ENCODE measurements around the gene IPO8.
"Not testable (repeated sequence)": the region's sequence is repeated elsewhere in the genome, so short reads cannot be mapped to it uniquely, and the experiment has no call there.

IPO8 gene

DNA sequence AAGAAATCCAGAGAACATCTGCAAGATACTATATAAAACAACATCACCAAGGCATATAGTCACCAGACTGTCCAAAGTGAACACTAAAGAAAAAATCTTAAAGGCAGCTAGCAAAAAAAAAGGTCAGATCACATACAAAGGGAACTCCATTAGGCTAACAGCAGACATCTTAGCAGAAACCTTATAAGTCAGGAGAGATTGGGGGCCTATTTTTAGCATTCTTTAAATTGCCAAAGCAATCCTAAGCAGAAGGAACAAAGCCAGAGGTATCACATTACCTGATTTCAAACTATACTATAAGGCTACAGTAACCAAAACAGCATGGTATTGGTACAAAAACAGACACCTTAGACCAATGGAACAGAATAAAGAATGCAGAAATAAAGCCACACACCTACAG is 92.5 kb downstream of the IPO8 start:
- no peak for DNase-seq

DNA sequence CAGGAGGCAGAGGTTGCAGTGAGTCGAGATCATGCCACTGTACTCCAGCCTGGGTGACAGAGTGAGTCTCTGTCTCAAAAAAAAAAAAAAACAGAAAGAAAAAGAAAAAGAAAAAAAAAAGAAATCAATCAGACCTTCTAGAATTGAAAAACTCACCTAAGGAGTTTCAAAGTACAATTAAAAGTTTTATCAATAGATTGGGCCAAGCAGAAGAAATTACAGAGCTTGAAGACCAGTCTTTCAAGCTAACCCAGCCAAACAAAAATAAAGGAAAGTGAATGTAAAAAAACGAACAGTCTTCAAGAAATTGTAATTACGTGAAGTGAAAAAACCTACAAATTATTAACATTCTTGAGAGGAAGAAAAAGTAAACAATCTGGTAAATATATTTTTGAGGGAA is 93.0 kb downstream of the IPO8 start:
- no peak for DNase-seq

DNA sequence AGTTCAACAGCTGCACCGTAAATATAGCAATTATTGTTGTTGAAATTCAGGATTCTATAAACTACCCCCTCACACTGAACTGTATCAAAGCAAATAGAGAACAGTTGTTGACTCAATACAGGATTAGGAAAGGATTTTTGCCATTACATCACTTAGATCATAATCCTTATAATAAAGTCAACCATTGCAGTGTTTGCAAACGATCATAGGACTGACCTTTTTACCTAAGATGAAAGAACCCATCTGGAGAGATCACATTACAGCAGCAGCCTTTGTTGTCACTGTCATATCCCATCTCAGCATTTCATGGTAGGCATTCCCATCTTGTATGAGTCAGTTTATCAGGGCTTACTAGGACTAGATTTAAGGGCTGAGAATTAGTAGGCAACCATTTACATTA is 96.1 kb downstream of the IPO8 start:
- no peak for DNase-seq

DNA sequence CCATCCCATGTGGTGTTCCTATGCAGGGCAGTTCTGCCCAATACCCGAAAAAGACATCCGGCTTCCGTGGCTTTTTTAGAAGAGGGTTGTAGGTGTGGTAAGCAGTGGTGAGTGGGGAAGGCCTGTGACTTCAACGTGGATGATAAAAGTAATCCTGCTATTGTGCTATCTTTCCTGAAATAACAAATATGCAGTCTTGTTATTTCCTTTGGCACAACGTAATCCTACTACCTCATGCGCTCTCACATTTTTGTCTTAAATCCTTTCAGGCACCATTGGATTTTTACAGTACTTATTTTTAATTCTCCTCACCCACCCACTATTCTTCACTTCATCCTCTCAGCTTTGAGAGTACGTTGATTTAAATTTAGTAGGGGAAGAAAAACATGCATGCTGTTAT is 96.8 kb downstream of the IPO8 start:
- DNase-seq = no peak

DNA sequence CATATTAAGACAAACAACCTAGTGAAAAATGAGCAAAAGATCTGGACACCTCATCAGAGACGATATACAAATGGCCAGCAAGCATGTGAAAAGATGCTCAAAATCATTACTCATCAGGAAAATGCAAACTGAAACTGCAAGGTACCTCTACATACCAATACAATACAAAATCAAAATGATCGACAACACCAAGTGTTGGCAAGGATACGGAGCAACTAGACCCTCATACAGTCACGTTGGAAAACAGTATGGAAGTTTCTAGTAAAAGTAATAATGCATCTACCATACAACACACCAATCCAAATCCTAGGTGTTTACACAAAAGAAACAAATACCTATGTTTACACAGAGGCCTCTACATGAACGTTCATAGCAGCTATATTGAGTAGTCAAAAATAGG is 99.9 kb downstream of the IPO8 start:
- no peak for DNase-seq

DNA sequence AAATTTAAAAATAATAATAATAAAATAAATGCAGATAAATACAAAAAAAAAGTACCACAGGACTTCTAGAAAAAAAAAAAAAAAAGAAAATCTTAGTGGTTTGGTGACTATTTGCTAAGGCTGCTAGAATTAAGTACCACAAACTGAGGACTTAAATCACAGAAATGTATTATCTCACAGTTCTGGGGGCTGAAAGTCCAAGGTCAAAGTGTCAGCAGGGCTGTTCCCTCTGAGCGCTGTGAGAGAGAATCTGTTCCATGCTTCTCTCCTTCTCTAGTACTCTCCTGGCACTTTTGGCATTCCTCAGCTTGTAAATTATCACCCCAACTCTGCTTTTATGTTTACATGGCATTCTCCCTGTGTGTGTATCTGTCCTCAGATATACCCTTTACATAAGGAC is 101.2 kb downstream of the IPO8 start:
- no peak for DNase-seq

DNA sequence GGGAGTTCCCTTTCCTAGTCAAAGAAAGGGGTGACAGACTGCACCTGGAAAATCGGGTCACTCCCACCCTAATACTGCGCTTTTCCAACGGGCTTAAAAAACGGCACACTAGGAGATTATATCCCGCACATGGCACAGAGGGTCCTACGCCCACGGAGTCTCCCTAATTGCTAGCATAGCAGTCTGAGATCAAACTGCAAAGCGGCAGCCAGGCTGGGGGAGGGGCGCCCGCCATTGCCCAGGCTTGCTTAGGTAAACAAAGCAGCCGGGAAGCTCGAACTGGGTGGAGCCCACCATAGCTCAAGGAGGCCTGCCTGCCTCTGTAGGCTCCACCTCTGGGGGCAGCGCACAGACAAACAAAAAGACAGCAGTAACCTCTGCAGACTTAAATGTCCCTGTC is 107.1 kb downstream of the IPO8 start:
- DNase-seq = not testable (repeated sequence)

DNA sequence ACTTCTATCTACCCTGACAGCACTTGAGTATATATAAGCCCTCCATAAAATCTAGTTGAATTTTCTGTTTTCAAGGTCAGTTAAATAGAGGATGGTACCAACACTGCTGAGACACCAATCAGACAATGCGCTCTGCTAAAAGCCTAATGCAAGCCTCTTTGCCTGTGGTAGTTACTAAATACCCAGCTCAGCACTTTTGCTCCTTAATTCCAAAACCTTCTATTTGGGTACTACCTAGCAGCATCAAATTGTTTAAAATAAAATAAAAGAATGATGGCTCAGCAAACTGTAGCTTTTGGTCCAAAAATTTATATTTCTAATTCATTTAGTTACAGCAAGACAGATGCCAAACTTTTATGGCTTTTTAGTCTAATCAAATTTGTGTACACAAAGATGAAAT is 107.9 kb downstream of the IPO8 start:
- DNase-seq = no peak

DNA sequence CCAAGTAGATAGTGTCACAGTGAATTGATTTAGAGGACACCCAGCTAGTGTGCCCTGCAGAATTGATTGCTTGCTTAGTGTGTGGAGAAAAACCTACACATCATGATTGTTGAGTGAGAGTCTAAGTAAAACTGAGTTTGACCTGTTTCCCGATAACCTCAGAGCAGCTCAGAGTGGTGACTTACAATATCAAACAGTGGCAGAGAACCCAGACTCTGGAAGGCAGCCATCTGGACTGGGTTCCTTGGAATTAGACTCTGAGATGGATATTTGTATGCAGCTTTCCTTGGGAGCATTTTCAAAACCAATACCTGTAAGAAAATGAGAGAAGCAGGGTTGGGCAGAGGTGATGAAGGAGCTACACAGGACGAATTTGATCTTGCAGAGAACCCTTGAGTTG is 109.8 kb downstream of the IPO8 start:
- no peak for DNase-seq

DNA sequence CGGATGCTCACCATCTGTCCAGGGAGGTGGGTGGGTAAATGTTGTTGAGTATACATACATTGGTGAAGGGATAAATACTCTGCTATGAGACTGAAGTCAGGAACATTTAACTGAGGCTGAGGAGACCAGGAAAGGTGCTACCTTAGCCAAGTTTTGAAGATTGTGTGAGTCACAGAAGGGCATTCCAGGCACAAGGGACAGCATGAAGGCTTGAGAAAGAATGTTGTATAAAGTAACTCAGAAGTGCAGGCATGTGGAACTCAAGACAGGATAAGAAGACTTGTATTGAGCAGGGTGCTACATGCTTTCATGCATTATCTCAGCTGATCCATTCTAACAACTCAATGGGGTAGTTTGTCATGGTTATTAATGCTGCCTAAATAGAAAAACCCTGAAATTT is 112.7 kb downstream of the IPO8 start:
- DNase-seq = no peak

DNA sequence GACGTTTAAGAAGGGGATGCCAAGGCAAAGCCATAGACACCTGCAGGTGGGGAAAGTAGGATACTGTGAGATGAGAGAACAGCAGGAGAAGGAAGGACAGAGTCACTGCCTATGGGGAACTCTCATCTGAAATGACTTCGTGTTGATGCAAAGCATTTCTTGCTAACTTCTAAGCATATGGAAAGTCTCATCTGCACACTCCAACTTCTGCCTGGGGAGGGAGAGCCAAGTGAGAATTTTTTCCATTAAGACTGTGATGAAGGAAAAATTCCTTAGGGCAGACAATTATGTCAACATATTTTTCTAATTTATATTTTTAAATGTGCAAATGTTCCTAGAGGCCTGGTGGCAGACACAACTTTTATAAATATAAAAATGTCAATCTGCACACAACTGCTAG is 115.3 kb downstream of the IPO8 start:
- DNase-seq = no peak

All from CD4-positive, alpha-beta T cell treated with Interleukin-10 for 1 hour (primary cell).